GM19025 (cell line): ENCODE results near the gene ERCC6L2.

Experiments
- ATAC-seq: cut with Tn5 transposase; IDR thresholded peaks from one replicate; pipeline ENCODE4 v1.9.1; 2021; ENCODE audit warnings: mild to moderate bottlenecking, low read depth, moderate library complexity; ENCODE audit not compliant: unreplicated experiment

The ERCC6L2 gene

GRCh38 chr9:95974389-95974788 is 98.9 kb downstream of the ERCC6L2 start:
- ATAC-seq = no peak

GRCh38 chr9:95977371-95977770 is 101.9 kb downstream of the ERCC6L2 start:
- ATAC-seq = no peak

GRCh38 chr9:95978106-95978505 is 102.6 kb downstream of the ERCC6L2 start:
- ATAC-seq = no peak

- no peak for ATAC-seq
Measured at GRCh38 chr9:95979446-95979845, 104.0 kb downstream of the ERCC6L2 start.

- no peak for ATAC-seq
Measured at GRCh38 chr9:95980262-95981125, 105.0 kb downstream of the ERCC6L2 start.

- ATAC-seq = no peak
Measured at GRCh38 chr9:95981761-95982390, 106.4 kb downstream of the ERCC6L2 start.

- ATAC-seq = no peak
Measured at GRCh38 chr9:95985440-95986055, 110.1 kb downstream of the ERCC6L2 start.

GRCh38 chr9:95989297-95989696 is 113.8 kb downstream of the ERCC6L2 start:
- no peak for ATAC-seq

GRCh38 chr9:95991326-95991725 is 115.8 kb downstream of the ERCC6L2 start:
- no peak for ATAC-seq

- no peak for ATAC-seq
Measured at GRCh38 chr9:95992536-95992935, 117.0 kb downstream of the ERCC6L2 start.

- no peak for ATAC-seq
Measured at GRCh38 chr9:95993337-95993736, 117.8 kb downstream of the ERCC6L2 start.

- no peak for ATAC-seq
Measured at GRCh38 chr9:95999390-95999789, 123.9 kb downstream of the ERCC6L2 start.

GRCh38 chr9:96004379-96004778 is 128.9 kb downstream of the ERCC6L2 start:
- ATAC-seq = no peak

GRCh38 chr9:96006296-96006879 is 130.9 kb downstream of the ERCC6L2 start:
- ATAC-seq = no peak

- ATAC-seq = no peak
Measured at GRCh38 chr9:96006961-96007360, 131.5 kb downstream of the ERCC6L2 start.

- no peak for ATAC-seq
Measured at GRCh38 chr9:96008502-96009222, 133.2 kb downstream of the ERCC6L2 start.

- no peak for ATAC-seq
Measured at GRCh38 chr9:96009223-96009602, 133.7 kb downstream of the ERCC6L2 start.

GRCh38 chr9:96009690-96010472 is 134.4 kb downstream of the ERCC6L2 start:
- ATAC-seq = no peak

- ATAC-seq = no peak
Measured at GRCh38 chr9:96014078-96014477, 138.6 kb downstream of the ERCC6L2 start.
